GM06990 (cell line): ENCODE data around the gene SLC16A1.

ENCODE experiments used
- DNase-seq: peaks from one replicate; pipeline ENCODE4 v3.0.0-alpha.2; 2011; ENCODE audit not compliant: insufficient read length; ENCODE audit errors: extremely low read depth
- H3K27me3 ChIP-seq: replicated peaks from 2 replicates; pipeline ENCODE4 v1.6.0; 2011; ENCODE audit warnings: low read length; ENCODE audit not compliant: control insufficient read depth, insufficient read depth
- H3K36me3 ChIP-seq: 2 replicates; pipeline ENCODE4 v1.5.1; 2011; ENCODE audit warnings: low read length; ENCODE audit not compliant: control insufficient read depth, insufficient read depth
- H3K4me3 ChIP-seq: replicated peaks from 2 replicates; pipeline ENCODE4 v1.5.1; 2011; ENCODE audit warnings: low read depth, mild to moderate bottlenecking, control low read depth, low read length
- CTCF ChIP-seq: IDR thresholded peaks from 2 replicates; pipeline ENCODE4 v1.5.1; 2011; ENCODE audit warnings: low read length, control low read depth, mild to moderate bottlenecking, inconsistent platforms; ENCODE audit not compliant: insufficient read depth, poor library complexity, severe bottlenecking

The SLC16A1 gene

GRCh38 chr1:112911506-112912220 lies 44.3 kb downstream of the SLC16A1 start:
- Histone ChIP-seq H3K4me3 (no peak overlapping the region), H3K27me3 (no peaks in the 10 kb centered on the region), H3K36me3 (no peaks in the 10 kb centered on the region; the same call in 1 of the 2 replicates)
- no peak for DNase-seq
- no peak for TF ChIP-seq CTCF

- H3K4me3 ChIP-seq = no peak overlapping the region
- no peak for TF ChIP-seq CTCF
- no peaks in the 10 kb centered on the region for H3K27me3 ChIP-seq
- DNase-seq = no peak
- no peaks in the 10 kb centered on the region; the same call in 1 of the 2 replicates for H3K36me3 ChIP-seq
These were observed 46.1 kb downstream of the SLC16A1 start for GRCh38 chr1:112909847-112910246.

GRCh38 chr1:112906150-112906698 lies 49.8 kb downstream of the SLC16A1 start:
- no peak for TF ChIP-seq CTCF
- Histone ChIP-seq H3K27me3 (no peaks in the 10 kb centered on the region), H3K36me3 (no peaks in the 10 kb centered on the region), H3K4me3 (no peak overlapping the region)
- no peak for DNase-seq

GRCh38 chr1:112905395-112906149 lies 50.4 kb downstream of the SLC16A1 start:
- Histone ChIP-seq H3K27me3 (no peaks in the 10 kb centered on the region), H3K36me3 (no peaks in the 10 kb centered on the region), H3K4me3 (no peak overlapping the region)
- TF ChIP-seq CTCF = no peak
- DNase-seq = no peak

- H3K36me3 ChIP-seq = no peaks in the 10 kb centered on the region
- no peak for DNase-seq
- no peak for TF ChIP-seq CTCF
- H3K27me3 ChIP-seq = no peaks in the 10 kb centered on the region
- H3K4me3 ChIP-seq = no peak overlapping the region
These were observed 51.1 kb downstream of the SLC16A1 start for GRCh38 chr1:112904831-112905261.
